Measurements from ENCODE around the gene ETV6.

DNA sequence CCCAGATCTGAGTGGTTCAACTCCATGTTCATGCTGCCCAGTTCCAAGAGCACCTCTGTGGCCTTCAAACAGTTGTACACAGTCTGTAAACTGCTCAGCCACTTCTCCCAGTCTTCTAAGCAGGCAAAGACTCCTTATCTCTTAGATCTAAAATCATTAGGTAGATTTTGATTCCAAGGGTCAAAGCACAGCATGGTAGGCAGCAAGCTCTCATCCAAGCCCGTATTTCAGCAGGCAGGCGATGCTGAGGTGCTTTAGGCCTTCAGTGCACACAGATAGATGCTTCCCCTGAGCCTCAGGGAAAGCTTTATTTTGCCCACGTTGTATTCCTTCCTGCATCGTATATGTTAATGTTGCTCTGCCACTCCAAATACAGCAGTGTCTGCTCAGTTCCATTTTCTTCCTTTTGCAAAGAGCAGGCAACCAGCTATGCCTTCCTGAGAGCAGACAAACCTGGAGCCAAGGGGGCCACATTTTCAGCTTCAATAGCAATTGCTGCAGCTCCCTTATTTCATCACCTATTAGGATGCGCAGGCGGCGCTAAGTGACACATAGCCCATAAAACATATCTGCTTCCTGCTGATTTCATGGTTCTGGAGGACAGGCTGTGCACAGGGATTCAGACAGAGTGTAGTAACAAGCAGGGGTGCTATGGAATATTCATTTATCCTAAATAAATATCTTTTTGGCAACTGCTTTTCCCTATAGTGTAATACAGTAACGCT is 67.5 kb downstream of the ETV6 start:
- TF ChIP-seq EZH2 (IDR thresholded peaks at IDR 0.05; ENCODE audit: low read length) (no peak), CTCF (optimal IDR thresholded peaks at IDR 0.05 in 1 of 3, IDR thresholded peaks at IDR 0.05 in 1 of 3, conservative IDR thresholded peaks at IDR 0.05 in 1 of 3; ENCODE audit: extremely low read depth in 1 of 3, insufficient read depth in 2 of 3, low read length in 3 of 3) (no peak)
